Stimulated activated CD4-positive, alpha-beta T cell treated with anti-CD3 and anti-CD28 coated beads, Interleukin-4, amount 100 ng/mL, for 48 hours (primary cell): Measurements from ENCODE around the gene TRAF1.

Experiments used
- DNase-seq, 2 donors: peaks; one replicate each; pipeline ENCODE4 v3.0.0-alpha.2; 2020; ENCODE audit warnings: low read depth in 2 of 2

The TRAF1 gene

DNA sequence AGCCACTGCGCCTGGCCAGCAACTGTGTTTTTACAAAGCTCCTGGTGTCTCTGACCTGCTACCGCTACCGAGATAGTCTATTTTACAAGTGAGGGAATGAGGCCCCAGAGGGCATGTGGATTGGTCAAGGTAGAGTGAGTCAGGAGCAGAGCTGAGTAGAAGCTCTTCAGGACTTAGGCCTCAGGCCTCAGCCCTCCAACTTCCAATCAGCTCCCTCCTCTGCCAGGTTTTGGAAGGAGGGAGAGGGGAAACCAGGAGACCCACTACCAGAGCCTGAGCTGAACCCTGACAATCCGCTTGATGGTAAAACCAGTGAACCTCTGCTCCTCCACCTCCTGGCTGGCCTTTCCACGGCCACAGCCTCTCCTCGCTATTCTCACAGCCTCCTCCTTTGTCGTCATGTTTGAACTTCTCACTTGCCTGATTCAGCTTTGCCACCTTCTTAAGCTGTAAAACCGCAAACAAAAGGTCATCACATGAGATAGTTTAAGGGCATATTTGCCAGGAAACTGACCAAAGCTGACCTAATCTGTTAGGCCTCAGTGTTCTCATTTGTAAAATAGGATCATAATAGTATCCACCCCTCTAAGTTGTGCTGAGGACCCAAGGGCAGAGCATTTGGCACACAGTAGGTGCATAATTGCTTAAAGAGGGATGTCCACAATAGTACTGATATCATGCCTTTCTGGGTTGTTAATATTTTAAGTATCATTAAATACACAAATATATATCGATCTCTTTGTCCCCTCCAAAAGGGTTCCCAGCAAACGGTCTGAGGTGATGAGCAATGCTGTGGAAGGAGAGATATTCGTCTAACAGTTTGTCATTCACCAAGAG, 1.7 kb downstream of the TRAF1 start:
- no peak for DNase-seq

DNA sequence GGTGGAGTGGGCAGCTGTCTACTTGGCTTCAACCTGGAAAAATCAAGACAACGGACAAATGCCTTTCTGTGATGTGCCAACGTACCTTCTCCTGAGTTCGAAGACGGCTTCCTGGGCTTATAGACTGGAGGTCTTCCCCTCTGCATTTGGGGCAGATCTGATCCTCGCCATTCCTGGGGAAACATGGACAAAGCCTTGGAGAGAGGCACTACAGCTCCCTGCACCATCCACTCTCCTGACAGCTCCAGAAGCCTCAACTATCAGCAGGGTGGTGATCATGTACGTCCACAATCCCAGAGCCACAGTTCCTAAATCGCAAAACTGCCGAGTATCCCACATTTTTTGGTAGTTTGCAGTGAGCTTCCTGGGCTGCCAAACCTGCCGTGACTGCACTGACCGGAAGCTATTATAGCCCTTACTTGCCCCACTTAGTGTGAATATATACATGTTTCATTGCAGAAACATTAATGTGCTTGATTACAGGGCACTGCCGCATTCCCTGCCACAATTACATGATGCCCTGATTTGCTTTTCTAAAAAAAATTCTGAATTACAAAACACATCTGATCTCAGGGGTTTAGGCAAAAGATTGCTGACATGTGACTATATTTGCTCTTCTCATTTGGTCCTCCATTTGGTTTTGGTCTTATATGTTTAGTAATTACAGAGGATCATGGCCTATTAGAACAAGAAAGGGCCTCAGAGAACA, 2.8 kb downstream of the TRAF1 start:
- DNase-seq = no peak

DNA sequence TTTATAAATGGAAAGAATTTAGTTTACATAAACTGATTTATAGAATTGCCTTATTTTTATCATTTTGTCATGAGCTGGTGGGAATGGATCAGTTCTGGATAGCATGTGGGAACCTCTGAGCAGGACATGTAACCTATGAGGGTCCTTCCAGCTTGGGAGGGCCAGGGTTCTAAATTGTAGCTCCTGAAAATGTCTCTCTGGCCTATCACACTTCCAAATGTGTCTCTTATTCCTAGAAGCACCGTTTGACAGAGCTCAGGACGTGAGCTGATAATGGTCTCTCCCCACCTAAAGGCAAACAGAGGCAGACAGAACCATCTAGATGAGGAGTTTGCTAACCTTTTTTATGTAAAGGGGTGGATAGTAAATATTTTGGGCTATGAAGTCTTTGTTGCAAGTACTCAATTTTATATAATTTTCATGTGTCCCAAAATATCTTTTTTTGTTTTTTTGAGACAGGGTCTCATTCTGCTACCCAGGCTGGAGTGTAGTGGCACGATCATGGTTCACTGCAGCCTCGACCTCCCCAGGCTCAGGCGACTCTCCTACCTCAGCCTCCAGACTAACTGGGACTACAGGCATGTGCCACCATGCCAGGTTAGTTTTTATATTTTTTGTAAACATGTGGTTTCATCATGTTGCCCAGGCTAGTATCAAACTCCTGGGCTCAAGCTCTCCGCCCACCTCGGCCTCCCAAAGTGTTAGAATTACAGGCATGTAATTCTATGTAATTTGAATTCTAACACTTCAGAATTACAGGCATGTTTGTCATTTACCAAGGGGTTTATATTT, 4.0 kb downstream of the TRAF1 start:
- DNase-seq = no peak

DNA sequence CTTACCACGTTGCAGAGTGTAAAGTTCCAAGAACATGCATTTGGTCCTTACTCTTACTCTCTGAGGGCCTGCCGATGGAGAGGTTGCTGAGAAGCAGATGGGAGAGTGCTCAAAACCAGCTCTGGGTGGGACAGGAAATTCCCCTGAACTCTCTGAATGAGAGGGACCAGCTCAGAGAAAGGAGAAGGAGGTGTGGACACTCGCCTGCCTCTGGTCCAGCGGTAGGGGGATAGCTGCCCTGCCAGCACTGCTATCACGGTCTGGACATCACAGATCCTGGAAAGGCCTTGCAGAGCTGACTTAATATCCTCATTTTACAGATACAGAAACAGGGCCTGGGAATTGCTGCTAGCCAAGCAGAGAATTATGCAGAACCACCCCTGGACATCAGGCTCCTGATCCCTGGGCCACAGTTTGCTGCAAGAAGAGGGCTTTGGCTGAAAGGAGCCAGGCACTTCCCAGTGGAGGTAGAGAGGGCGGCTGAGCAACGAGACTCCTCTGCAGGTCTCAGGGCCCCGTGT, 4.9 kb downstream of the TRAF1 start:
- no peak for DNase-seq

DNA sequence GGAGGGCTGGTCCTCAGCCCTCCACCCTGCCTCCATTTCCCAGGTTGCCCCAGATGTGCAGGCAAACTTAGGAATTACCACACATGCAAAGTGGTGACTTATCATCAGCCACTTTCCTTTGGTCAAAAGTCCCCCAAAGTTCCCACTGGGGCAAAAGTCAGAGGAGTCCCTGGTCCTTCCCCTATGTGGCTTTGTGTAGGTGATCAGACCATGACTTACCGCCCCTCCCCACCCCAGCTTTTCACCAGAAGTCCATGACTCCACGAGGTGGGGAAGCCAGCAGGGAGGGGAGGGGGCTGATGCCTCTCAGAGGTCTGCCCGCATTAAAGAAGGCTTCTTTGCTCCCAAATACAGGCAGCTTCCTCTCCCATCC, 5.8 kb downstream of the TRAF1 start:
- DNase-seq = no peak

DNA sequence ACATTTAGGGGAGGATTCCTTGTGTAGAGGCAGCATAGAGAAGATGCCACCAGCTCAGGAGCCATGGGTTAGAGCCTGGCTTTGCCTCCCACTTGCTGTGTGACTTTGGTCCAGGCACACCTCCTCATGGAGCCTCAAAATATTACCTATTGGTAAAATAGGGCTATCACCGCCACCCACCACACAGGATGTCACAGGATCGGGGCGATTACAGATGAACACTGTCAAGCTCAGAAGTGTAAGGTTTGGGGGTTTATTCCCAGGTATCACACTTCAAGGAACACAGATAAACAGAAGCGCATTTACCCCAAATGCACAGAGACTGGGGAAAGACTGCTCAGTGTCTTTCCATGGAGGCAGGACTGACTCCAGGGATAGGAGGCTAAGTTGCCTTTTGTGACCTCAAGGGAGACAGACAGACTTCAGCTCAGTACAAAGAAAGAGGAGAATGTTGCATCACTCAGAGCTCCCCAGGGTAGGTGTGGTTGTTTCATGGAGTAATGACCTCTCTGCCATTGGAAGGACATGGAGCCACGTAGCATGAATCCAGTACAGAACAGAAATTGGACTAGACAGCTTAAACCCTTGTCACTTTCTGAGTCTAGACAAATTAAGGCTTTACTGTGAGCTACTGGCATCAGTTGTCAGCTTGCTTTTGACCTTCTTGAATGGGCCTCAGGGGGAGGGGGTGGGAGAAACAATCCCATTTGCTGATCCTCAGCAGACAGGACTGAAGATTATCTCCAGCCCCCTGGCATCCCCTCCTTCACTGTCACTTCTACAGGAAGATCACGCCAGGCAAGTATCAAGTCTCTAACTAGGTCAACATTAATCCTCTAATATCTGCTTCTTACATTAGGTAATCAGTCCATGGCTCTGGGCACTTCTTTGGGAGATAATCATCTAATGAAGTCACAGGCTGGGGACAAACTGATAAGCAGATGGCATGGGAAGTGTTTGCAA, 6.5 kb downstream of the TRAF1 start:
- no peak for DNase-seq

DNA sequence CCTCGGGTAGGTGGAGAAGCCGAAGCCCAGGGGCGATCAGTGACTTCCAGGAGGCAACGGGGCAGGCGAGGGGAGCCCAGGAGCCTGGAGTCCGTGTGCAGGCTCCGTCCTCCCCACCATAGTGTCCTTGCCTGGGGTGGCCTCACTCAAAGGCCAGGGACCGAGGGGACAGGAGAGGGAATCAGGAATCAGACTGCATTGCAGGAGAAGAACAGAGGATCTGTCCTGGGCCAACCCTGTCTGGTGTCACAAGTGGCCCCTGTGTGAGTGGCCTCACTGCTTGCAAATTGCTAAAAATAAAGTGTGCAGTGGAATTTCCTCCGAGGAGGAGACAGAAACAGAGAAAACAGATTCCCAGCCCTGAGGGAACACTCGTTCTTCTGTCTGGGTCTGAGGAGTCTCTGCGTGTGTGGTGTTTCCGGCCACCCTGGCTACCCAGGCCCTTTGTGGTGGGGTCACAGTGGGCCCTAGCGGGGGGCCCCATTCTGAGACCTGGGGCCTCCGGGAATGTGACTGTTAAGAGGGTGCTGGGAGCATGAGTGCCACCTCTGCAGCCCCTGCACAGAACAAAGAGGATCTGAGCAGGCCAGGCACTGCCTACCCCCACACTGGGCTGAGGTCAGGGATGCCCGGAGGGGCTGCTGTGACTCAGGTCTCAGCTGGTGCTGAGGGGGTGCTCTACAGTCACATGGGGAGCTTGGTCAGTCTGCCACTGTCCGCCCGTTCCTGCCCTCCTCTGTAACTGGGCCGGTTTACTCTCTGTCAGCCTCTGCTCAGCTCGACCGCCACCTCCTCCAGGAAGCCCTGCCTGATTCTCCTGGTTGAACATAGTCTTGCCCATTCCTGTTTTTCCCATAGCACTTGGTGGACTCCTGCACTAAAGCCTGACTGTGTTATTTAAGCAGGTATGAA, 7.4 kb downstream of the TRAF1 start:
- DNase-seq = no peak

DNA sequence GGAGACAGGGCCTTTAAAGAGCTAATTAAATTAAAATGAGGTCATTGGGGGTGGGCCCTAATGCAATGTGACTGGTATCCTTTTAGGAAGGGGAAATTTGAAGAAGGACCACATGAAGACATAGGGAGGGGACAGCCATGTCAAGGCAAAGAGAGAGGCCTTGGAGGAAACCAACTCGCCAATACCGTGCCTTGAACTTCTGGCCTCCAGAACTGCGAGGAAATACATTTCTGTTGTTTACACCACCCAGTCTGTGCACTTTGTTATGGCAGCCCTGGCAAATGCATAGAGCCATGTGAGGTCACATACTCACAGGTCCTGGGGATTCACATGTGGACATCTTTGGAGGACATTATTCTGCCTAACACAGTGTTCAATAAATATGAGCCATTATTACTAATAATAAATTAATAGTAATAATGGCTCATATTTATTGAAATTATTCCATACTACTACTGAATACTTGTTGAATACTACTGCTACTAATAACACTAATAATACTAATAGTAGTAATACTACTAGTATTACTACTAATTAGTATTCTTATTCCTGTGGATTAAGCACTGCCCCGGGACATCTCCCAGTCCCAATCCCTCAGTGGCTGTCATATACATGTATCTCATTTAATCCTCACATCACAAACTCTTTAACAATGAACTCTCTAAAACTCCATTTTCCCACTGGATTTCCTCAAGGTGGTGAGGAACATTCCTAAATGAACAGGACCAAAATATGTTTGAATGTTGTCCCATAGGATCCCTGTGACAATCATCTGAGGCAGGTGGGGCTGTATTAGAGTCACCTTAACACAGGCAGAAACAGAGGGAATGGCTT, 8.4 kb downstream of the TRAF1 start:
- DNase-seq = no peak

DNA sequence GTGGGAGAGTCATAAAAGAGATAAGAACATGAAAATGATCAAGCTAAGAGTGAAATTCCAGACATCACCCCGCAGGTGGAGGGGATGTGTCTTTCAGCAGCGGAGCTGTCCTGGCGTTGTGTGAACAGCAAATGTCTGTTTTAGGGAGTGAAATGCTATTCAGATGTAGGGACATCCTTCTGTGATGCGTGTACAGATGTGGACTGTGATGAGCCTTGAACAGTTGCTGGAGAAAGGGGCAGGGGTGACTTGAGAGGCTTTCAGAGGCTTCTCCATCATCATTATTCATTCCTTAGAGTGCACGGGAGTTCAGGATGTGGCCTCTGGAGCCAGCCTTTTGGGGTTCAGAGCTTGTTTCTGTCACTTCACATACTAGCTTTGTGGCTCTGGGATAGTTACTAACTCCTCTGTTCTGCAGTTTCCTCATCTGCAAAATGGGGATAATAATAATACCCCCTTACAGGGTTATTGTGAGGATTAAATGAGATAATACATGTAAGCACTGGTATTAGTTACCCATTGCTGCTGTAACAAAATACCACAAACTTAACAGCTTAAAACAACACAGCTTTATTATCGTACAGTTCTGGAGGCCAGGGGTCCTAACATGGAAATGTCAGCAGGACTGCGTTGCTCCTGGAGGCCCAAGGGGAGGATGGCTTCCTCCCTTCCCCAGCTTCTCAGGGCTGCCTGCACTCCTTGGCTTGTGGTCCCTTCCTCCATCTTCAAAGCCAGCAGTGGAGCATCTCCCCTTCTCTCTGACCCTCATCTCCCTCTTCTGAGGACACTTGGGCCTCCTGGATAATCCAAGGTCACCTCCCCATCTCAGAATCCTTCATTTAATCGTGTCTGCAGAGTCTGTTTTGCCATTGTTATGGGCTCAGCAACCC, 9.4 kb downstream of the TRAF1 start:
- no peak for DNase-seq

DNA sequence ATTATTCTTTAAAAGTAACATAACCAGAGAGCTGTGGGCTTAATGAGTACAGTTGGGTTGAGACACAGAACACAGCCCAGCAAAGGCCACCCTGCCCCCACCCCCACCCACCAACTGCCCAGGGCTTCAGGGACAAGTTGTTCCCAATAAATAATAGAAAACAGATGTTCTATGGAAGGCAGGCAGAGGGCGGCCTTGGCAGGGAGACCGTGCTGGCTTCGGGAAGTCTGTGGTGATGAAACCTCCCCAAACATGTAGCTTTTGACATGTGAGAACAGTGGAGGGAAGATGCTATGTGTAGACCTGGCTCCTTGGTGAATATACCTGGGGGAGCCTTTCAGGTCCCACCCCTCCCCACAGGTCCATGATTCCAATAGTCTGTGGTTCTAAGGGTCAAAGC, 10.0 kb downstream of the TRAF1 start:
- DNase-seq = no peak

DNA sequence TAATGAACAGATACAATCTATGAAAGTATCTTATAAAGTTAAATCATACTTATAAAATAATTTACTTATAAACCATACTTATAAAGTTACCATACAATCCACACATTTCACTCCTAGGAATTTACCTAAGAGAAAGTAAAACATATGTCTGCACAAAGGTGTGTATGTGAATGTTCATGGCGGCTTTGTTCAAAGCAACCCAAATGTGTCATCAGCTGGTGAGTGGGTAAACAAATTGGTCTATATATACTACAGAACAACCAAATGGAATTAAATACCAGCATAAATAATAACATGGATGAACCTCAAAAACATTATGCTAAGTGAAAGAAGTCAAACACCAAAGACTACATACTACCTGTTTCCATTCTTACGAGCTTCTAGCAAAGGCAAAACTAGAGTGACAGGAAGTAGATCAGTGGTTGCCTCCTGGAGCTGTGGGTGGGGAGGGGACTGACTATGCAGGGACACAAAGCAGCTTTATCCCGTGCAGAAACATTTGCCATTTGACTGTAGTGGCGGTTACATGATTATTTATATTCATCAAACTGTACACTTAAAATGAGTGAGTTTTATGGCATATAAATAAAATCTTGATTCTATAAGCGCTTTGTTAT, 10.6 kb downstream of the TRAF1 start:
- no peak for DNase-seq

DNA sequence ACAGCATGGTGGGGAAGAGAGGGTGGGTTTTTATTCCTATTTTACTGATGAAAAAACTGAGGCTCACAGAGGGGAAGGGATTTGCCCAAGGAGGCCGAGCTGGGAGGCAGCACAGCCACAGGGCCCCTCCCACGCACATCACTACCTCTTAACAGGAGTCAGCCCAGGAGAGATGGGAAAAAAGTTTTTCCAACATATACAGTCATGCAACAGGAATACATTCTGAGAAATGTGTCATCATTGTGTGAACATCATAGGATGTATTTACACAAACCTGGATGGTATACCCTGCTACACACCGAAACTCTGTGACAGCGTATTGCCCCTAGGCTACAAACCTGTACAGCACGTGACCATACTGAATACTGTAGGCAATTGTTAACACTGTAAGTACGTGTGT, 11.6 kb downstream of the TRAF1 start:
- DNase-seq = no peak

DNA sequence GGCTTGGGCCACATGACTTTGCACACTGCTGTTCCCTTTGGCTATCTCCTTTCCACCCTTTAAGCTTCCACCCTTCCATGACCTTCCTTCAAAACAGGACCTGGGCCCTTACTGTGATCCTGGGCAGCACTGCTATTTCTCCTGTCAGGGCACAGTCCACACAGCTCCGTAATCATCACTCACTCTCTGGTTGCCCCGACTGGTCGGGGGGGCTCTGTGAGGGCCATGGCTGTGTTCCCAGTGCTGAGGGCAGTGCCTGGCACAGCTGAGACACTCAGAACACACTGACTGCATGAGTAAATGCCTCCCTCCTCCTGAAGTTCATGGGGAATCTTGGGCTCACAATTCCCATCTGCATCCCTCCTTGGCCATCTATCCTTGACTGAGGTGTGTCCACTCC, 12.2 kb downstream of the TRAF1 start:
- DNase-seq = no peak

DNA sequence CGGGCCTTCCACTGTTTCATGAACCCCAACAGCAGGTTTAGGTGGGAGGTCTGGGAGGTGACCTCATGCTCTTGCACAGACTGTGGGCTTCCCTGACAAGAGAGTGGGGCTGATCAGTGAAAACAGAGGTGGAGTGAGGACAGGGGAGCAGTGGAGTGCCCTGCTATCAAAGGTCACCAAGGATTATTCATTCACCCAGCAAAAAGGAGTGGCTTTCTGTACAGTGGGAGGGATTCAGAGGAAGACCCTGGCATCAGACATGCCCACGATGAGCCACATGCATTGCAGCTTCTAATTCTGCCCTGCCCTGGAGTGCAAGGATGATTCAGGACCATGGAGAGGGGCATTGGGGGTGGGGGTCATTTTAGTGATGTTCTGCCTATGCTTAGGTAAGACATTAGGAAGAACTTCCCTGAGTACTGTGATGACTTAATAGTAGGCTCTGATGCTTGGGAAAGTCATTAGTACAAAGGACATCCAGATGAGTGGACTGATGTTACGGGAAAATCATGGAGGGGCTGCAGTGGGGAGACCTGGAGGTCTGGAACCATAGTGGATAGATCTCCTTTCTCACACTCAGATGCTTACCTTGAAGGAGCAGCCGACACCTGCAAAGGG, 12.8 kb downstream of the TRAF1 start:
- DNase-seq = no peak

DNA sequence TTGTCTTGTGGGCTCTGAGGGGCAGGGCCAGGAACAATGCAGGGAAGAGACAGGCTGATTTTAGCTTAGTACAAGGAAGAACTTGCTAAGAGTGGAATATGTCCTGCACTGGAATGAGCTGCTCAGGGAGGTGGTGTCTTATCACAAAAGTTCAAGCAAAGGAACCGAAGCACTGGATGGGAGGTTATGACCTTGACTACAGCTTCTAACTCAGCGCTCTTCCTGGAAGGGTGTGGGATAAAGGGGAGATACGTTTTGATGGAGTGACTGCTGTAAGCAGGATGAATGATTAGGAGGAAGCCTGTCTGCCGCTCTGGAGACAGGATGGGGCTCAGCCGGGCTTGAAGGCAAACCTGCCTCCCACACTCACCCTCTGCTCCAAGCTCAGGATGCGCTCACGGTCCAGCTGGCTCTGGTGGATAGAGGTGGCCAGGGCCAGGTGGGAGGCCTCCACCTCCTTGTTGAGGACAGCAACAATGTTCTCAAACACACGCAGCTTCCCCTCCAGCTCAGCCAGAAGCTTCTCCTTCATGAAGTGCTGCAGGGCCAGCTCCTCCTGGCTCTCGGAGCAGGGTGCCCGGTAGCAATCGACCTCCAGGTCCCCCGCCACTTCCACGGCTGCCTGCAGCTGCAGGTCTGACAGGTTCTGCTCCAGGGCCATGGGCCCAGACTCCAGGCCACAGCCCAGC, 13.5 kb downstream of the TRAF1 start:
- DNase-seq = no peak

DNA sequence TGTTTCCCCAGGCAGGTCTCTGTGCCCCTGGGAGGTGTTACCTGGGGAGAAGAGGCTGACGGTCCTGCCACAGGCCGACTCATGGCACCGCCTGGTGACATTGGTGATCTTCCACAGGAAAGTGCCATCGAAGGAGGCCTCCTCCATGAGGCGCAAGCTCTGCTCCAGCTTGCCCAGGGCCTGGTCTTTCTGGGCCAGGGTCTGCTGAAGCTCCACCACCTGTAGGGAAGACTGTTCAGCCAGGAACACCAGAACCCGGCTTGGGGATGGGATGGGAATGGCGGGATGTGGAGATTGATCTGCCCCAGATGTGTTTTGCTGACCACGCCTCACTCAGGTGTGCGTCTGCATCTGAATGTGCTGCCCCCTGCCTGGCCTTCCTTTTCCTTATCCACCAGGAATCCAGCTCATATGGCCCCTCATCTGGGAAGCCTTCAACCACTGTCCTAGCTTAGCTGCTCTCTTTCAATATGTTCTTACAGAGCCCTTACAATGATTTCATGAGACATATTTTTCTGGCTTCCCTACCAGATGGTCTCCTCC, 15.2 kb downstream of the TRAF1 start:
- DNase-seq = no peak
